CD4-positive, alpha-beta T cell treated with Interleukin-17A for 4 hours (primary cell): ENCODE data around the gene HRH1.
"Not testable (repeated sequence)": the region's sequence is repeated elsewhere in the genome, so short reads cannot be mapped to it uniquely, and the experiment has no call there.

Experiments used
- DNase-seq: peaks from one replicate; pipeline ENCODE4 v3.0.0-alpha.2; 2020; ENCODE audit warnings: mixed read lengths

HRH1 gene

GRCh38 chr3:11245827-11246662, 91.8 kb downstream of the HRH1 start:
- no peak for DNase-seq

DNA sequence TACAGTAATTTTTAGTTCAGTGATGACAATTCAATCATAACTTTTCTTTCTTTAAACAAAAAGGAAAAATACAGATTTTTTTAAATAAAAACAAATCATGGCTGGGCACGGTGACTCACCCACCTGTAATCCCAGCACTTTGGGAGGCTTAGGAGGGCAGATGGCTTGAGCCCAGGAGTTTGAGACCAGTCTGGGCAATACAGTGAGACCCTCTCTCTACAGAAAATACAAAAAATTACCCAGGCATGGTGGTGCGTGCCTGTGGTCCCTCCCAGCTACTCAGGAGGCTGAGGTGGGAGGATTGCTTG, 92.3 kb downstream of the HRH1 start:
- DNase-seq: no peak

GRCh38 chr3:11247362-11247761, 93.1 kb downstream of the HRH1 start:
- DNase-seq: no peak

GRCh38 chr3:11248596-11248995, 94.3 kb downstream of the HRH1 start:
- no peak for DNase-seq

DNA sequence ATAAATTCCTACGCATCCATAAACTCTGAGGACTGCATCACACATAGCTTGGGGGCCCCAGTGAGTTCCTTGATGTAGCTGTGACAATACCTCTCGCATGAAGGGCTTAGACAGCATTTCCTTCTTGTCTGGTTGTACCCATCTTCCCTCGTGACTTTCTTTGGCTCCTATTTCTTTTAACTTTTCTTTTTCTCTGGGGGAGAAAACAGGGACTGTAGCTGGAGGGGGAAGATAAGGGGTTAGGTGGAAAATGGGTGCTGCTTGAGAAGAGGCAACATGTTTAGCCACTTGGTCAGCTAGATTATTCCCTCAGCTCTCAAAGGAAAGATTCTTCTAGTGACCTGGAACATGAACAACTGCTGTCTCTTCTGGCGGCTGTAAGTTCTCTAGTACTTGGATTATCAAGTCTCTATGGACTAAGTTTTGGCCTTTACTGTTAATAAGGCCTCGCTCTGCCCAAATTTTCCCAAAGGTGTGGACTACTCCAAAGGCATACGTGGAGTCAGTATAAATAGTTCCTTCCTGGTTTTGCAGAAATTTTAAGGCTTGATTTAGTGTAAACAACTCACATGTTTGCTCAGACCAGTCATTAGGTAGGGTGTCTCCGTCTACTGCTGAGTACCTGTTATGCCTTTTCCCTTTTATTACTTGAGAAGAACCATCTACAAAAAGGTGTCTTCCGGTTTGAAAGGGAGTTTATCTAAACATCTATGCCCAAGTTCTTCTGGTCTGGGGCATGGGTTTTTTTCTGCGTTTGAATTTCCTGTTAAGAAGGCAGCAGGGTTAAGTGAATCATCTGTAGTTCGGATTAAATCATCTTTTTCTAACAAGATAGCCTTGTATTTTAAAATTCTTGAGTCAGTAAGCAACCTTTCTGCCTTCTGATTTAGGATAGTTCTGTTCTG, 96.9 kb downstream of the HRH1 start:
- peak; percentile 8 for DNase-seq

GRCh38 chr3:11251807-11252176, 97.5 kb downstream of the HRH1 start:
- no peak for DNase-seq

DNA sequence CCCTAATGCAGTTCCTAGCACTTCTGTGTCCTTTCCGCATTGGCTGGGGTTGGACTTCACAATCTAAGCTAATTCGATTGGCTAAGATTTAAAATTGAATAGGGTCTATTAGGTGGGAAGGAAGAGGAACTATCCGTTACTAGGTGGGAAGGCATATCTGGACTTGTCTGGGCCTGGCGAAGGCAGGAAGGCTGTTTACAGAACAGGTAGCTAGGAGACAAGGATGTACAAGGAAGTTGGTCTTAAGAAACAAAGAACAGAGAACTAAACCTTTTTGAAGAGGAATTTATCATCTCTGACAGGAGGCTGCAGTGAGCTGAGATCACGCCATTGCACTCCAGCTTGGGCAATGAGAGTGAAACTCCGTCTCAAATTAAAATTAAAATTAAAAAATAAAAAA, 100.6 kb downstream of the HRH1 start:
- no peak for DNase-seq

- not testable (repeated sequence) for DNase-seq
Observed at GRCh38 chr3:11255537-11255936, 101.2 kb downstream of the HRH1 start.

GRCh38 chr3:11258958-11259357, 104.7 kb downstream of the HRH1 start:
- no peak for DNase-seq

GRCh38 chr3:11260460-11260859, 106.2 kb downstream of the HRH1 start:
- DNase-seq: no peak

- DNase-seq: no peak
Observed at GRCh38 chr3:11269007-11269406, 114.7 kb downstream of the HRH1 start.

- peak; percentile 99 for DNase-seq
Observed at GRCh38 chr3:11271986-11272904, 118.0 kb downstream of the HRH1 start, which contains the start of gene ATG7. TSS of gene ATG7 (plus strand) at chr3:11272397. CDS start at chr3:11298696, 26,299 bp downstream.

DNA sequence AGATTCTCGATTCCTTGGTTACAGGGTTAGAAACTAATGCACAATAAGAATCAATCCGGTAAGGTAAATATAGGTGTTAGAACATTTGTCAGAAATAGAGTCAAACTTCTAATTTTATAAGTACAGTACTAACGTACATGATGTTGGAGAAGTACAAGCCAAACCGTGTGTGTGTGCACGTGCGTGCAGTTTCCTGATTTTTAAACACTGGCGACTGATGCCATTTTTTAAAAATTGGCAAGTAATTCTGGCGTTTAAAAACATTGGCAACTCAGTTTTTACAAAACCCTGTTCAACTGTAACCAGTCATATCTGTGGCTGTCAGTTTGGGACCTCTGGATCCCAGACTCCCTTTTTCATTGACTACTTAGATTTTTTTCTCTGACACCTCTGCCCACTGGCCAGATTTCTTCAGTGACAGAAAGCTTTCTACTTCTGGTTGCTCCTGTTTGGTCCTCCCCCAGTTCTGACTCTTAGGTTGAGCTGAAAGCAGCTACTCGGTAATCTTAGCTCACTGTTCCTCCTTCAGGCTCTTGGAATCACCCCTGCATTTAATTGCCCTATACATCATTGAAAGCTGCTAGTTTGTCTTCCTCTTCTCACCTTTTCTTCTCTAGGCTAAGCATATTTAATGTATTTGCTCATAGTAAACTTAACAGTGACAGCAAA, 118.7 kb downstream of the HRH1 start:
- no peak for DNase-seq

DNA sequence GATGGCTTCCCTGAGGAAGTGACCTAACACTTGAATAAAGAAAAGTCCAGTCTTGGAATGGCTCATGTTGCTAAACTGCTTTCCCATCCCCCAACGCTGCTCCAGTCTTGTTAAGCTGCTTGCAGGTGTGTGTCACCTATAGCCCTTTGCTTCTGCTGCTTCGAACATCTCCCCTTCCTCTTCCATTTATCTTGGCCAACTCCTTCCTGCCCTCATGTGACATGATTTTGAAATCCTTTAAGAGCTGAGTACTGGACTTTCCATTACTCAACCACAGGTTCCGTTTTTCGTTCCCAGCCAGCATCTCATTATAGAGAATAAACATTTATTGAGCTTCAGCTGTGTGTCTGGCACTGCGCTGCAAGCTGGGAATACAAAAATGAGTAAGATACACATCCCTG, 119.6 kb downstream of the HRH1 start:
- DNase-seq: no peak

DNA sequence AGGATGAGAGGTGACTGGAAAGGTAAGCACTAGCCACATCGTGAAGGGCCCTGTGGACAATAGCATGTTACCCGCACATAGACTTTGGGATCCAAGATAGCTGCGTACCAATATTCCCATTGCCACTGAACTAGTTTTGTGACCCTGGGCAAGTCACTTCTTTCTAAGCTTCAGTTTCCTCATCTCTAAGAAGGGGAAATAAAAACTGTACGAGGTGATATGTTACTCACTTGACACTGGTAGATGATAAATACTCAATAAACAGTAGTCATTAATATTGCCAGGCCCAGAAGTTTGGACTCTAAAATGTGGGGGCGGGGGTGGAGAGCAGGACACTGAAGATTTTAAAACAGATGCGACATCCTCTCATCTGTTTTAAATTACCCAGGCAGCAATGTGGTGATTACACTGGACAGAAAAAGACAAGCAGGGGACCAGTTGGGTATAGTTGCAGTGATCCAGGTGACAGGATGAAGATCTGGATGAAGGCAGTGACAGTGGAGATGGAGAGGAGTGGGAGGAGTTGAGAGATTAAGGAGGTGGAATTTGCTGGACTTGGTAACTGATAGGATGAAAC, 120.4 kb downstream of the HRH1 start:
- DNase-seq: no peak

DNA sequence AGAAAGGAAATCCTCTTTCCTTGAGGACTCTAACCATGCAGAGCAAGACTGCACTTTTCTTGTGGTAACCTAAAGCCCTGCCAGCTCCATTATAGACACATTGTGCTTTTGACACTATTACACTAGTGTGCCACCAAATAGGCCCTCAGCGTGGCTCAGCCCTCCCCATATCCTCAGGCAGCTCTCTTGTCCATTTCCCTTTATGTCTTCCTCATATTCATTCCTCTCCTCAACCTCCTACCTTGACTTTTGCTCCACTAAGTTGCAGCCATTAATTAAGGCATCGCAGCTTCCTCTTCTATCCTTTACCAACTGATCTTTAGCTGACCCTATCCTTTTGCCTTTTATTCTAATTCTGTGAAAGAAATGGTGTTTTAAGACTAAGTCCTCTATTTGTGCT, 121.6 kb downstream of the HRH1 start:
- no peak for DNase-seq

DNA sequence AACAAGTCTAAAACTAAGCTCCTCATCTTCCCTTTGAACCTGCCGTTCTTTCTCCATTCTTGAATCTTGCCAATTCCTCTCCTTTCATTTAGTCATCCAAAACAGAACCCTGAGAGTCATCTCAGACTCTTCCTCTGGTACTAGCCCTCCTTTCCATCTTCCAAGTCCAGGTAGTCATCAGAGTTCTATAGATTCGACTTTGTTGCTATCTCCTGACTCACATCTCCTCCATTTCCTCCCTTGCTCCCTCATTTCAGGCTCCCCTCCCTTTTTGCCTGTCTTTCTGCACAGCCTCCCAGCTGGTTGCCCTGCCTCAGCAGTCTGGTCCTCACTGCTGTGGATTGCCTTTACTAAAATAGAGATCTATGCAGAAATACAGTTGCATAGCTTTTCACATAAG, 122.6 kb downstream of the HRH1 start:
- no peak for DNase-seq

DNA sequence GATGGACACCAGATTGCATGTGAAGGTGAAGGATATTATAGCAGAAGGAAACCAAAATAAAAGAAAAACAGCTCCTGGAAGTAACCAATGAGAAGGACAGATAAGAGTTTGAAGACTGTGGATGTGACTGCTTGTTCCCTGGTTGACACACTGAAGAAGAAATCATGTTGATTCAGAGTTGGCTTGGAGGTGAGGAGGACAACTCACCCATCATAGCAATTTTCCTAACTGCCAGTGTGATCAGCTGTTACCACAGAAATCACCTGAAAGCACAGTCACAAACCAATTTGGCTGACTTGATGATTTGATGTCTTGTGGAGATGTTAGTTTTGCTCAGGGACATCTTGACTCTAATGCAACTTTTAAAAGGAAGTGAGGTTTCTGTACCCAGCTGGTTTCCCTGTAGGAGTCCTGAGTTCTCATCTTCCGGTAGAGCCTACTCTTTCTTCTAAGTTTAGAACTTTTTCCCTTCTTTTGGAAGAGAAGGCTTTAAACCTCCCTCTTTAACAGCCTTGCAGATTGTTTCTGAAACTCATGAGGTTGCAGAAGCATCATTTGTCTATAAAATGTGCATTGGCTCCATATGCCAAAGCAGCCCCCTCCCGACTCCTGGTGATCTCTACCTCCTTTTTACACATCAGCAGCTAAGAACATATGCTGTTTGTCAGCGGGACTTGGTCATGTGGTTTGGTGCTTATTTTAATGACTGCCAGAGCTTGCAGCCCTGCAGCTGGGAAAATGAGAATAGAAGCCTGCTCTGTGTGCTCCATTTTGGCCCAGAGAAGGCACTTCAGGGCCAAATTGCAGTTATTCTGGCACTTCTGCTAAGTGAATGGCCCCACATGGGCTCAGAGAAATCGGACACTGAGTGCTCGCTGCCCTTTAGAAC, 128.2 kb downstream of the HRH1 start:
- DNase-seq: no peak

DNA sequence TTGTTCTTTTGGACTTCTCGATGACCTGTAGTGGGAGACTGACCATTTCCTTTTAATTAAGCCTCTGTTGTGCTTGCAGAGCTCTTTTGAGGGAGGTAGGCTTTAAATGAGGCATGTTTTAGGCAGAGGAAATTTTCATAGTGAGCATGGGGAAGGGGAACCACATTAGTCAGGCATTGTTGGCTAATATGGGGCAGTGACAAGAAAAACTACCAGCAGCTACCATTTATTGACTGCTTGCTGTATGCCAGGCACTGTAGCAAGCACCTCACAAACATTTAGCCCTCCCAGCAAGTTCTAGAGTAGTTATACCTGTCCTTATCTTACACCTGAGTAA, 128.8 kb downstream of the HRH1 start:
- DNase-seq: no peak

DNA sequence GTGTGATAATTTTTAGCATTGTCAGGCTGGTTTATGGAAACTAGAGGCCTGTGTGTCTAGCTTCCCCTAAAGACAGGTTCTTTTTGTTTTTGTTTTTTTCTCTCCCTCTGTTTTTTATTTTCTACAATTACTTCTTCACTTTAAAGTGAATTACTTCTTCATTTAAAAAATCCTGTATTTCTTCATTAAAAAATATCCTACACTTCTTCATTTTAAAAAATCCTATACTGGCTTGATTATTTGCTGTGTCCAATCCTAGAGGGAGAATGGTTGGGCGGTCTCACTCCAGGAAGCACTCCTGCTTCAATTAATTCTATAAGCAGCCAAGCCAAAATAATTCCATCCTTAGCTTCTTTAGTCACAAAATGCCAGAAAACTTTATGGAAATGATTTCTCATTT, 129.7 kb downstream of the HRH1 start:
- DNase-seq: no peak

DNA sequence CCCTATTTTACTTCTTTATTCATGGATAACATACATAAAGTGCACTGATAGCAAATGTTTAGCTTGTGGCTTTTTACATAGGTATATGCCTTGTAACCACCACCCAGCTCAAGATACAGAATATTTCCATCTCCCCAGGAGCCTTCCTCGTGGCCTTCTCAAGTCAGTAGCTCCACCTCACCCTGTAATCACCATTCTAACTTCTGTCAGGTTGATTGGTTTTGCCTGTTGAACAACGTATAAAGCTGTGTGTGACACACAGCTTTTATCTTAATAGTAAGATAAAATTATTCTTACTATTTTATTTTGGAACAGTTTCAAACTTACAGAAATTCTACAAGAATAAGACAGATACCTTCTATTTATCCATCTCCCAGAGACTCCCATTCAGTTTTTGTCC, 131.2 kb downstream of the HRH1 start:
- no peak for DNase-seq
